ENCODE data around the gene FAM53B.

The FAM53B gene

GRCh38 chr10:124572751-124573150, 171.4 kb downstream of the FAM53B start:
- DNase-seq, result no peak

- DNase-seq, result no peak
Observed at GRCh38 chr10:124570646-124571045, 173.5 kb downstream of the FAM53B start.

- DNase-seq, result no peak
Observed at GRCh38 chr10:124569623-124570470, 174.3 kb downstream of the FAM53B start.

Data from fibroblast of skin of abdomen (primary cell).